HG03175 (cell line): Measurements from ENCODE around the gene NRN1.
"Not testable (repeated sequence)": the region's sequence is repeated elsewhere in the genome, so short reads cannot be mapped to it uniquely, and the experiment has no call there.

Source experiments
- ATAC-seq: cut with Tn5 transposase; IDR thresholded peaks from one replicate; pipeline ENCODE4 v1.9.1; 2021; ENCODE audit warnings: mild to moderate bottlenecking, moderate library complexity; ENCODE audit not compliant: unreplicated experiment

NRN1 gene, protein sequence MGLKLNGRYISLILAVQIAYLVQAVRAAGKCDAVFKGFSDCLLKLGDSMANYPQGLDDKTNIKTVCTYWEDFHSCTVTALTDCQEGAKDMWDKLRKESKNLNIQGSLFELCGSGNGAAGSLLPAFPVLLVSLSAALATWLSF

DNA sequence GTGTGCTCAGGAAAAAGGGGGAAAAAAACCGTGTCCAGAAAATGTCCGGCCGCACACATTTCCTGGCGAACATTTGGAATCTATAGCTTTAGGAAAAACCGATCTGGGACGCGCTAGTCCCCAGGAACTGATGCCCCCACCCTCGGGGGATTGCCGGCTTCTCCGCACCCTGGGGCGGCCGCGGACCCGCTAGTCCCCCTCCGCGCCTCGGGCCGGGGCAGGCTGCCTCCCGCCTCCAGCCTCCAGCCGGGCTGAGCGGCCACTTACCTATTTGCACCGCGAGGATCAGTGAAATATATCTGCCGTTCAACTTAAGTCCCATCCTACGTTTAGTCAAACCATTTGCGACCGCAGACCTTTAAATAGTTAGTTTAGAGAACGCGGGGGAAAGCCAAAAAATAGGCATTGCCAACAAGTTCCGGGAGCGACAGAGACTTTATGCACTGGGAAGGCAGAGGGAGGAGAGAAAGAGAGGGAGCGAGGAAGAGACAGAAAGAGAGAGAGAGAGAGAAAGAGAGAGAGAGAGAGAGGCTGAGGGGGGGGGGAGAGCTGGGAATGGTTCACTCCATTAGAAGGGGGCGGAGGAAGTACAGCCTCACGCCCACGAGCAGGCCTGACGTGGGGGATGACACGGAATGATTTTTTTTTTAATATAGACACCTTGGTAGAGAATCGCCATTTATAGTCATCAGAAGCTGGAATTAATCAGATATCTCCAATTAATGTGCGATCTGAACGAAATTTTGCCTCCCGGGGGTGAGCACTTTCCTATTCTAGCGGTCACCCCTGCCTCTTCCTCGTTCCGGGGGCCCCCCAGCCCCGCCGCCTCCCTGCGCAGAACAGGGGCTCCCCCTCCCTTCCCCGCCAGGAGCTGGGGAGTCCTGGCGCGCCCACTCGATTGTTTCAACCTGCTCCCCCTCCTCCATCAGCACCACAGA lies at the start of gene NRN1:
Gene NRN1 (minus strand): TSS at position 498 of the 938 bp plus-strand sequence. CDS start 176 bp downstream, at position 322.
- ATAC-seq, result no peak

DNA sequence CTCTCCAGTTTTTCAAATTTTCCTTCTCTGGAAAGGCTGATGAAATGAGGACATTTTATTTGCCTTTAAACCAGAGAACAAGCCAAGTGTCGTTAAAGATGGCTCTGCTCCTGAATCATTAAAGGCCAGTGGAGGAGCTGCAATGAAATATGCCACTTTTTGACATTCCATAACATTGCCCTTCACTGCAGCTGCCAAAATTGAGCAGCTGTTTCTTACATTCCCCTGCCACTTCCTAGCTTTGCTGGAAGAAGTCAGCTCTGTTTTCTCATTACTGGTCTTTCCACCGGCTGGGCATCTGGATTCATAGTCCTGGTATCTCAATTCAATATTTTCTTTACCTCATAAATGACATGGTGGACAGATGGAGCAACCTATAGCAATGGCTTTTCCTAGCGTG lies 45.5 kb upstream of the NRN1 start:
- no peak for ATAC-seq

DNA sequence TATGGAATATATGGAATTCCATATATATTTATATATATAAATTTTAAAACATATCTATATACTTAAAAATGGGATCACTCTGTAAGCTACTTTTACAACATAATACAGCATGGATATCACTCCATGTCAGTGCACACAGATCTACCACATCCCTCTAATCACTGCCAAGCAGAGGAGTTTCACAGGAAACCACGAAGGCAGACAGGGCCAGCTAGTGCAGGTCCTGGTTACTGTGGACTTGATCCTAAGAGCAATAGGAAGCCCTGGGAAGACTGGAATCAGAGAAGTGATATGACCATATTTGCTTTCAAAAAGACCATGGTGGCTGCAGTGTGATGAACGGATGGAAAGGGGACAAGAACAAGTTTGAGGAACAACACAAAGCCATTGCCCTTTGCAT lies 40.0 kb upstream of the NRN1 start:
- no peak for ATAC-seq

DNA sequence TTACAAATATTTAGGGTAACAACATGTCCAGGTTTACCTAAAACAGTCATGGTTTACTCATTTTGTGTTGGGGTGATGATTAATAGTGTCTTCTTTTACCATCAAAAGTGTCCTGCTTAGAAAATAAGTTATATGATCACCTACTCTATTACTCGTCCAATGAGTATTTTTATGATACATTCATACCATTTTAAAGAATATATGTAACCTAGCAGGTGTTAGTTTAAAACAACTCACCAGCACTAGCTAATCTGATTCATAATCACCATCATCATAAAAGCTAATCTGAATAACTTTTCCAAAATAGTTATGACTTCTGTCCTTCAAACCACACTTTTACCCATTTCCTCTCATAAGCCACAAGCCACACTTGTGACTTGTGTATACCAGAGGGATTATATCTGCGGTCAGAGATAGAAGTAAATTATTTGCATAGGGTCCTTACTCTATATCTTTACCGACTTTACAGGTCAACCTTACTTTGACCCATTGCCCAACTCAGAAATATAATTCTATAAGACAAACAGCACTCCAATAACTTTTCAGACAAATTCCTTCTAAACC lies 33.3 kb upstream of the NRN1 start:
- peak; percentile 45 for ATAC-seq

DNA sequence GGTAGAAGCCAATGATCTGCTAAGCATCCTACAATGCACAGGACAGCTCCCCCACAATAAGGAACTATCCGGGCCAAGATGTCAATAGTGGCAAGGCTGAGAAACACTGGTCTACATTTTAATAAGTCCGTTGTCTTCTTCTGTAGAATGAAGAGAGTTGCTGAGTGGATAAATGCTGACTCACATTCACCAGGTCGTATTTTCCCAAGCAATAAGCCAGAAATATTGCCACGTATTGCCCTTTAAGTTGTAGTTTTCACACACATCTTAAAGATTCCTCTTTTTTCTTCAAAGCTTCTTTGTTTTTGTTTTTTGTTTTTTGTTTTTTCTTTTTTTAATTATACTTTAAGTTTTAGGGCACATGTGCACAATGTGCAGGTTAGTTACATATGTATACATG lies 30.5 kb upstream of the NRN1 start:
- ATAC-seq, result no peak

DNA sequence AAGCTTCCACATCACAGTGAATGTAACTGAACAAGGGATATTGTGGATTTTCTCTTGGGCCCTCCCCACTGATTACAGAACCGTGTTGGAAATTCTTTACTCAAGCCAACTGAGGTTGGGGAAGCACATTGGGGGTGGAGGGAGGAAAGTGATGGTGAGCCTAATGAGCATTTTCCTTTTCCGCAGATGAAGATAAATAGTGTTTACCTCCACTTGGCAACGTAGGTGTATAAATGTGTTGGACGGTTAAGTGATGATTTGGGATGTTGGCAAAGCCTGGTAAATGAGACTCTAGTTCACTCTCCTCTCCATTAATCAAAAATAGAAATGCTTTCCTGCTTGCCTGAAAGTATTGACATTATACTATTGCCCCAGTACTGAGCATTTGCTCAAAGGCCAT lies 27.1 kb upstream of the NRN1 start:
- ATAC-seq, result no peak

DNA sequence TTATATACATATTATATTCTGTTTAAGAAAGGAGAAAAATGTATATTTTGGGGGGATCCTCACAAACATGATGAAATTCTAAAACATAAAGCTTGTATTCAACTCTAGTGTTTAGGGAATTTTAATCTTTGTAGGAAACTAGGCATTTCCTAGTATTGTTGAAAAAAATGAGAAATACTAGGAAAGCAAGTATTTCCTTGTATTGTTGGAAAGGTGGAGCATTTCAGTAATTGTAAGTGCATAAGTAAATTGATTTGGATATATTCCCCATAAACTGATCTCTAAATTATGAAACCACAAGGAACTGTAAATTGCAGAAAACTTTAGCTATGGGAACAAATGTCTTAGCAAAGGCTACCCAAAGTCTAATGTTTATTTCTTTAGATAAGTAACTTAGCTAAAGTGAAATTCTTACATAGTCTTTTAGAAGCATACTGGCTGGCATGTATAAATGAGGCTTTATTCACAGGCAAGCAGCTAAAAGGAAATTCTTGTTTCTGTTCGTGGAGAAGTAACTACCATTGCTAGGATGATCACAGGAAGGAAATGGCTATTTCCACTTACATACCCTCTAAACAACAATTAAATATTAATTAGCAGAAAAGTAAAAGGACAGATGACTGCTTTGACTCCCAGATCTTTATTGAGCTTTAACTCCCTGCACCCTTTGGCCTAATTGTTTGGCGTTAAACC lies 19.9 kb upstream of the NRN1 start:
- no peak for ATAC-seq

DNA sequence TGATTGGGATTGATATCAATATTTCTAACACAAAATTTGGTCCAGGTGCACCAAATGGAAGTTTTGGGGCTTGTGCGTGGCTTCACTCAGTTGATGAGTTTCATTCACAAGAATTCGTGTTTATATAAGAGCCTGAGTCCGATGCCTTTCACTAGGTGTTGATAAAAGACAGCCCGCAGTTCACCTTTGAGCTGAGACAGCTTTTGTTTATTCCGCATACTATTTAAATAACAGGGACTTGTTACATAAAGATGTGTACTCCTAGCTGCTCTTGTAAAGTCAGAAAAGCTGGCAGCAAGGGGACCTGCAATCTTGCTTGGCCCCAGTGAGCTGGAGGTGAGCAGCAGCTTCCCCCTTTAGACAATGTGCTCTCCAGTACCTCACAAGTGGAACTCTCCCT lies 19.0 kb upstream of the NRN1 start:
- ATAC-seq, result no peak

DNA sequence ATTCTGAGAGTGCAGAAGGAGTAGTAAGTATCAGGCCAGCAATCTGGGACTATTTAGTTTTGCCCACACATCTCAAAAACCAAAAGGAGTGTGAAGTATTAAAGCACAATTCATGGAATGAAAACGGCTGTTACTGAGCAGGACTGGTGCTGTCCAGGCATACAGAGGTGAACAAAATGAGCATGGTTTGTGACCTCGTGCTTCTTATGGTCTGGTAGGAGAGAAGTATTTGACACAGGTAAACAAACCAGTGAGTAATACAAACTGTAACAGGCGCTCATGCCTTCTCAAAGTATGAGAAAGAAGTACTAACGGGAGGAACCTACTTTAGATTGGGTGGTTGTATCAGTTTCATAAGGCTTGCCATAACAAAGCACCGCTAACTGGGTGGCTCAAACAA lies 17.5 kb upstream of the NRN1 start:
- ATAC-seq, result no peak

DNA sequence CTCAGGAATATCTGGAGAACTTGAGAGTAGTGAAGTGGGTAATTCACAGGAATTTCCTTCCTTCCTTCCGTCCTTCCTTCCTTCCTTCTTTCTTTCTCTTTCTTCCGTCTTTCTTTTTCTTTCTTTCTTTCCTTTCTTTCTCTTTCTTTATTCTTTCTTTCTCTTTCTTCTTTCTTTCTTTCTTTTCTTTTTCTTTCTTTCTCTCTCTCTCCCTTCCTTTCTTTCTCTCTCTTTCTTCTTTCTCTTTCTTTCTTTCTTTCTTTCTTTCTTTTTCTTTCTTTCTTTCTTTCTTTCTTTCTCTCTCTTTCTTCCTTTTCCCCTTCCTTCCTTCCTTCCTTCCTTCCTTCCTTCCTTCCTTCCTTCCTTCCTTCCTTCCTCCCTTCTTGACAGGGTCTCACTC lies 16.1 kb upstream of the NRN1 start:
- ATAC-seq, result not testable (repeated sequence)

DNA sequence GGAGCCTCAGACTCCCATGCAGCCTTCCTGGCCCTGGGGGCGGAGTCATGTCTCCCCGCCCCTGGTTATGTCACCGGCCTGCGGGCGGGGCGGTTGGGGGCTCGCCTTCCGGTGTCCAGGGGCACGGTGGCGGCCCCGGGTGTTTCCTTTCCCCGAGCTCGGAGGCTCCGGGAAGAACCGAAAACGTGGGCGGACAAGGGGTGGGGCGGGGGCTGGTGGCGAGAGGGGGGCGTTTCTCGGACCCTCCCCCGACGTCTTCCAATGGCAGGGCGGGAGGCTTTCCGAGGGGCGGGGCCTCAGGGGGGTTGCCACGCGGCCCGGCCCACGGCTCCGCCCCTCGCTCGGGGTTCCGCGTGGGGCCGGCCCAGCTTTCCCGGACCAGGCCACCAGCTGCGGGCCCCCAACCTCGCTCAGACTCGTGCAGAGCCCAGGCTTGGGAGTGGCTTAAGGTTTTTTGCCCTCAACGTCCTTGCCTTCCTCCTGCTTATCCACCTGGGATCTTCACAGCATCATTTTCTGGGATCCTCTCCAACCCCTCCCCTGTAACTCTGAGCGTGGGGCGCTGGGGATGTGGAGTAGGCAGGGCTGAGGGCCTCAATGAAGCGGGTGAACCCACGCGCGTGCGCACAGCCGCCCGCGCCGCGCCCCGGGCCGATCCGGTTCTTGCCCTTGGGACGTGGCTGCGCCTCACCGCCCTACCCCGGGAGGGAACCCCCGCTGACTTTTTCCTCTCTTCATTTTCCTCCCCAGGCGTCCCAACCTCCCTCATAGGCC lies 2.1 kb upstream of the NRN1 start:
- ATAC-seq, result peak; percentile 73

DNA sequence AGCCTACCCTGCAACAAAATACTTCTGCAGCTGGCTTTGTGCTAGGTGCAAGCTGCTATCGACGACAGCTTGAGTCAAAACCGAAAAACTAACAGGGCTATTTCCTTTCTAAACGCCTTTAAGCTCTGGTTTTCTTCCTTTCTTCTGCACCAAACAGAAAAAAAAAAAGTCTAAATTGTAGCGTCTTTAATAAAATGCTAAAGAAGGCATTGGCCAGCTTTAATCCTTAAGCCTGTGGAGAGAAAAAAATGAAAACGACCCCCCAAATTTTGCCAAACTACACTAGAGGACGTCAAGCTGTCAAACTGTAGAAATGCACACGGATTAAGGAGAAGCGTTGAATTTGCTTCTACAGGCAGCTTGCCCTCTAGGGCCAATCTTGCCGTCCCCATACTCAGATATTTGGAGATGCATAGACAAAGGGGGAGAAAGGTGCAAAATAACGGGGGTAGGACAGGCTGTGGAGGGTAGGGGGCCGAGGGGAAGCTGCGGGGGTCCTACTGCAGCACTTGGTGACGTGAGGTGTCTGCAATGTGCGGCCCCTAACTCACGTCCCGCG lies 1.4 kb upstream of the NRN1 start:
- peak; percentile 19 for ATAC-seq

DNA sequence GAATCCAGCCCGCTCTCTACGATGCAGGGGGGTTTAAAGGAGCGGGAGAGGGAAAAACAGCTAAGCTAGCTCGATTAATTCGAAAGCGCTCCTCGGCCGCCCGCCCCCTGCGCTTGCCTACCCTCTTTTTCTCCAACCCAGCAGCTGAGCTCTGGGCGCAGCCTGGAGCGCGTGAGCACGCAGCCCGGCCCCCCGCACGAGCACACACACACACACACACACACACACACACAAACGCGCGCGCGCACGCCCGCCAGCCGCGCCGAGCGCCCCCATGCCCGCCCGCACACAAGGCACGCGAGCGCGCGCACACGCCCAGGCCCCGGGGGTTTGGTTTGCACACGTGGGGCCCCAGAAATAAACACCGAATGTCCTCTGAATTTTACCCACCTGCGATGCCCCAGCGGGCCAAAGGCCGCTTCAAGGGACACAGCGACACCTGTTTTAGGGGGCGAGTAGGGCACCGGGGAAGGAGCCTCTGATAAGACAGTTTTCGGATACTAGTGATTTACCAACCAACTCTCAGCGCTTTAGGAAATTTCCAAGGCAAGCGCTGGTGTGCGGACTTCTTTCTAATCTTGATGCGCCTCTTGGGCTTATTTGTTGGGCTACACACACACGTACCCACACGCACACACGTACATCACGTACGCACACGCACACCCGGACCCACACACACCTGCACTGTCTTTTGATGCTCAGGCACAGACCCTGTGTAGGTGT lies 802 bp upstream of the NRN1 start:
- ATAC-seq, result peak; percentile 40

DNA sequence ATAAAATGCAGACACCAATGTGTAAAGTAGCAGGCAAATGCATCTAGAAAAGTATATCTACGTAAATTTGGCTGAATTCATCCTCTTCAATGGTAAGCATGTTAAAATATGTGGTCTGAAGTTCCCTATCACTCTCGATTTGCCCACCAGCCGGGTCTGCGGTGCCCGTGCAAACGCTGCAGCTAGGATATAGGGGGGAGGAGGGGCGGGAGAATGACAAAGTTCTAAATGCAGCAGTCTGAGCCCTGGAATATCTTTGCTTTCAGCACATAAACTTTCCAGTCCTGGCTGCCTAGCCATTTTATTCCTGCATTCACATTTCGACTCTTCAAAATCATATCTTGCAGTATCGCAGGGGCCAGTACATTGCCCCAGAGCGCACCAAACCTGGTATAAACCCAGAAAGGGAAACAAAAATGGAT lies 708 bp downstream of the NRN1 start:
- ATAC-seq, result no peak

DNA sequence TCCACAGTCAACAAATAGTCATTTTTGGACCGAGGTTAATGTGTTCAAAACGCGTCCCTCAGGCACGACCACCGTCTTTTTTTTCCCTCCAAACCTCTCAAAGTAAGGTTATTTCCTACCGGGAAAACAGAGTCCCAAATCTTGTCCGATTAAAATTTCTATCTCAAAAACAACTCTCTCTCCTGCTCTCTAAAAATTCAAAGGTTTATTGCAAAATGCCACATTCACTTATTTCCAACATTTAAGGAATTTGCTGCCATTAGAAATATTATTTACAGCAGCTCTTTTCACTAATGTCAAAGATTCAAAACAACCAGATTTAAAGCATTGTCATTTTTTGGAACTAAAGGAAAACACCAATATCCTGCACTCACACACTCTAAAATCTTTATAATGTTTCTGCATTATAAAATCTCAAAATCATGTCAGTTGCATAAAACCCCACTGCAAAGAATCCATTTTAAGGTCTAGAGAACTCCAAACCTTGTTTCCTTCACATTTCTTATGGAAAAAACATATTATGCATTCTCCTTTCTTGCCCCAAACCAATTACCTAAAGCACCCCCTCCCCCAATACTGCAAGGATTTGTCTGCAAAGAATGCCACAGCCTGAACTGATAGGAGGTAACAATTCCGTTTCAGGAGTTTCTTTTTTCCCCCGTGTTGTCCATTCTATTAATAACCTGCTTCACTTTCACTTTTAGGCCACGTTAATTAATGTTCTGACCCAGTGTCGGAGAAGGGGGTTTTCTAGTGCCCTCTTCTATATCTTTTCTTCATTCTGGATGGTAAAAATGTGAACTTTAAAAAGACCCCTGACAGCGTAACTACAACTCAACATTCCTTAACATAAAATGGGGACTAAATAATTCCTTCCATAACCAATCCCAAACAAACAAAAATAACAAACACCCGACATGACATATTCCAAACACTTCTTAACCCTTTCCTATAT lies 1.4 kb downstream of the NRN1 start:
- no peak for ATAC-seq

DNA sequence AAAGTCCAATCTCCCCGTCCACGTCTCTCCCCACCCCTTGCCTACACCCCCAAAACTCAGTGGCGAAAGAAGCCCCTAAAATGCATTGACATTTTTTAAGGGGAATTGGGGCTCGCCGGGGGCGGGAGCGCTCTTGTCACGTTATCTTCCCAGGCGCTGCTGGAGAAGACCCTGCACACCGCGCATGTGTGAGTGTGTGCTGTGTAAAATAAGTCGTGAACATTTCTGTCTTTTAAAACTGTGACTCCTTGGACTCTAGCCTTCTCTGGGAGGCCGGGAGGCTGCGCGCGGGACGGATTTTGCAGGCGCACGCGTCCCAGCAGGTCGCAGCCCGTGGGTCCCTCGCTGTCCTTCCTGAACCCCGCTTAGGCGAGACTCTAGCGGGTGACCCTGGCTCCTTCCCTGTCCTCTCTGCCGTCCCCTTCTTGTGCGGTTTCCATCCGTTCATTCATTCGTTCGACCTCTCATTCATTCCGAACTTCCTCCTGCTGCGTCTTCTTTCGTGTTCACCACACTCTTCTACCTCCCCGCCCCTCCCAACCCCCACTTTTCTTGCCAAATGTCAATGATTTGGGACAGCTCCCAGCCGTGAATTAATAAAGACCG lies 2.2 kb downstream of the NRN1 start:
- no peak for ATAC-seq

DNA sequence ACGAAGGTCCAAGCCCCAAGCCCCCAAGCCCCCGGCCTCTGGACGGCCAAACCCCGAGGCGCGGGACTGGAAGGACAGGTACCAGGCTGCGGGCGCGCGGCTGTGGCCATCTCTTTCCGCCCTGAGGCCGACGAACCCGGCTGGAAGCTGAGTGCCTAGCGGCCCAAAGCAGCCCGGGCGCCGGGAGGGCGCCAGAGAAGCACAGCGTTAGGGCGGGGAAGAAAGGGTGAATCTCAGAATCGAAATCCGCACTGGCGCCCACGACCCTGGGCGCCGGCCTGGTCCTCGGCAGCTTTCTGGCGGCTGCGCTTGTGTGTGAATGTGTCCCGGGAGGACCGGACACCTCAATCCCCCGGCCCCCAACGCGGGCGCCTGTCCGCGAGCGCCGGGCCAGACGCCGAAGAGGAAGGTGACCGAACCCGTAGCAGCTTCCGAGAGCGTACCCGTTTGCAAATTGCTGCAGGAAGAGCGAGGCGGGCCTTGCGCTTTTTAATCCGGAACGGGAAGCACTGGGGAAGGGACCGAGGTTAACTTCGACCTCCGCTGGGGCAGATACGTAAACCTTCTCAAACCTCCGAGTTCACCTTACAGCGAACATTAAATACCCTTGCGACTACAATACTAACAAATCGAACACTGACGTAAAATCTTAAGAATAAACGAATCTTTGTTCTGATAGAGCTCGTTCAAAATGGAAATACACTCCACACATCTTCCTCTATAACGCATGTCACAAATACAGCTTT lies 2.9 kb downstream of the NRN1 start:
- no peak for ATAC-seq
